Smooth muscle cell (in vitro differentiated cells): Measurements from ENCODE around the gene NFKBIB. TPM values are rescaled to one million over a fixed set of nuclear protein-coding genes. Genes with fewer than 3 reads are reported as not detected.

Experiments
- DNase-seq: peaks from one replicate; lab custom pipeline; 2025; ENCODE audit not compliant: unreplicated experiment; lab: John Stamatoyannopoulos, UW
- H2AFZ ChIP-seq: fragments of 200-600 bp; sonication (generic); 2 replicates; pipeline ENCODE4 v1.6.0; 2016; ENCODE audit warnings: antibody characterized with exemption, low read depth, mild to moderate bottlenecking
- H3F3A ChIP-seq: fragments of 200-600 bp; sonication (generic); 2 replicates; pipeline ENCODE4 v1.6.0; 2017; ENCODE audit warnings: antibody characterized with exemption, low read depth
- H3K27ac ChIP-seq: fragments of 200-600 bp; sonication (generic); 2 replicates; pipeline ENCODE4 v1.5.1; 2016; ENCODE audit warnings: low read depth, mild to moderate bottlenecking
- H3K27me3 ChIP-seq: fragments of 200-600 bp; sonication (generic); 2 replicates; pipeline ENCODE4 v1.6.1; 2016; ENCODE audit warnings: low read depth, mild to moderate bottlenecking
- H3K36me3 ChIP-seq: fragments of 200-600 bp; sonication (generic); 2 replicates; pipeline ENCODE4 v1.5.1; 2016; ENCODE audit warnings: low read depth
- H3K4me1 ChIP-seq: fragments of 200-600 bp; sonication (generic); 2 replicates; pipeline ENCODE4 v1.5.1; 2016; ENCODE audit warnings: low read depth
- H3K4me2 ChIP-seq: fragments of 200-600 bp; sonication (generic); 2 replicates; pipeline ENCODE4 v1.6.0; 2016; ENCODE audit warnings: mild to moderate bottlenecking
- H3K4me3 ChIP-seq: fragments of 200-600 bp; sonication (generic); 2 replicates; pipeline ENCODE4 v1.5.1; 2016; ENCODE audit warnings: mild to moderate bottlenecking
- H3K79me2 ChIP-seq: fragments of 200-600 bp; sonication (generic); 2 replicates; pipeline ENCODE4 v1.6.0; 2016; ENCODE audit warnings: low read depth, mild to moderate bottlenecking
- H3K9ac ChIP-seq: fragments of 200-600 bp; sonication (generic); 2 replicates; pipeline ENCODE4 v1.6.0; 2016; ENCODE audit warnings: low read depth
- H3K9me3 ChIP-seq: fragments of 200-600 bp; sonication (generic); replicated peaks from 2 replicates; pipeline ENCODE4 v1.5.1; 2016; ENCODE audit warnings: low read depth
- H4K20me1 ChIP-seq: fragments of 200-600 bp; sonication (generic); 2 replicates; pipeline ENCODE4 v1.6.0; 2016; ENCODE audit warnings: low read depth
- CTCF ChIP-seq: fragments of 200-600 bp; sonication (generic); IDR thresholded peaks from 2 replicates; pipeline ENCODE4 v1.5.1; 2017; ENCODE audit warnings: borderline replicate concordance, mild to moderate bottlenecking, antibody characterized with exemption; ENCODE audit not compliant: insufficient read depth, poor library complexity, severe bottlenecking
- WGBS: methylation state at CpG from one replicate; pipeline ENCODE4 v1.1.7; 2016; ENCODE audit warnings: low lambda C conversion rate; 5-methylcytosine and 5-hydroxymethylcytosine counted together
- polyA plus RNA-seq: library from polyadenylated mRNA; unstranded; fragments of >200 nt; fragmentation: Nextera tagmentation; extraction: Ambion mirVana; gene quantifications from 2 replicates; pipeline ENCODE4 v1.2.1, GENCODE V29; 2016
- total RNA-seq: library from RNA; depleted of rRNA; stranded (reverse); fragments of >200 nt; gene quantifications from 2 replicates; pipeline ENCODE4 v1.2.3, GENCODE V29; 2014

NFKBIB gene
- total and polyA plus RNA-seq, 2 experiments from 2014 or later, result 10.9 to 19.2 TPM

GRCh38 chr19:38904581-38905539 lies 5.1 kb downstream of the NFKBIB start:
- Histone ChIP-seq H2AFZ (no peak overlapping the region), H3K27me3 (no peaks in the 10 kb centered on the region), H3K4me1 (peaks cover 10% of the 10 kb centered on the region), H3K36me3 (no peaks in the 10 kb centered on the region), H3K4me2 (no peak overlapping the region), H3F3A (no peaks in the 10 kb centered on the region), H3K4me3 (no peak overlapping the region), H3K79me2 (peaks cover 17% of the 10 kb centered on the region), H4K20me1 (no peaks in the 10 kb centered on the region), H3K27ac (no peak overlapping the region), H3K9ac (no peak overlapping the region), H3K9me3 (no peaks in the 10 kb centered on the region)
- TF ChIP-seq CTCF, result no peak
- DNase-seq, result no peak
- 97% methylated on average over 34 of the region's 35 CpGs for WGBS

- Histone ChIP-seq H3K9me3 (no peaks in the 10 kb centered on the region), H3K4me1 (peaks cover 5% of the 10 kb centered on the region), H2AFZ (no peak overlapping the region), H4K20me1 (no peaks in the 10 kb centered on the region), H3K27me3 (no peaks in the 10 kb centered on the region), H3K4me2 (no peak overlapping the region), H3F3A (no peaks in the 10 kb centered on the region), H3K36me3 (no peaks in the 10 kb centered on the region), H3K27ac (no peak overlapping the region), H3K4me3 (no peak overlapping the region), H3K9ac (no peak overlapping the region), H3K79me2 (peaks cover 13% of the 10 kb centered on the region)
- no peak for DNase-seq
- TF ChIP-seq CTCF, result no peak
- 98% methylated on average over 4 of the region's 4 CpGs for WGBS
These were observed 5.9 kb downstream of the NFKBIB start for GRCh38 chr19:38905620-38906019.

GRCh38 chr19:38907227-38907626 lies 7.5 kb downstream of the NFKBIB start:
- 98% methylated on average over 29 of the region's 29 CpGs for WGBS

More at GRCh38 chr19:38907227-38907626, 7.5 kb downstream of the NFKBIB start:
- H3F3A ChIP-seq, result no peaks in the 10 kb centered on the region
- H3K27me3 ChIP-seq, result no peaks in the 10 kb centered on the region
- H3K36me3 ChIP-seq, result no peaks in the 10 kb centered on the region
- H3K4me1 ChIP-seq, result no peaks in the 10 kb centered on the region
- no peak overlapping the region for H3K4me2 ChIP-seq
- H4K20me1 ChIP-seq, result no peaks in the 10 kb centered on the region
- H3K79me2 ChIP-seq, result no peaks in the 10 kb centered on the region
- no peak overlapping the region for H3K27ac ChIP-seq
- H3K9me3 ChIP-seq, result no peaks in the 10 kb centered on the region
- no peak overlapping the region for H3K4me3 ChIP-seq
- H2AFZ ChIP-seq, result no peak overlapping the region
- no peak for TF ChIP-seq CTCF
- DNase-seq, result no peak
- H3K9ac ChIP-seq, result no peak overlapping the region
